HG02623 (cell line): ENCODE measurements around the gene ZNF835.
"Not testable (repeated sequence)": the region's sequence is repeated elsewhere in the genome, so short reads cannot be mapped to it uniquely, and the experiment has no call there.

ENCODE experiments used
- ATAC-seq: cut with Tn5 transposase; IDR thresholded peaks from one replicate; pipeline ENCODE4 v1.9.1; 2021; ENCODE audit warnings: moderate library complexity; ENCODE audit not compliant: unreplicated experiment

ZNF835 gene

DNA sequence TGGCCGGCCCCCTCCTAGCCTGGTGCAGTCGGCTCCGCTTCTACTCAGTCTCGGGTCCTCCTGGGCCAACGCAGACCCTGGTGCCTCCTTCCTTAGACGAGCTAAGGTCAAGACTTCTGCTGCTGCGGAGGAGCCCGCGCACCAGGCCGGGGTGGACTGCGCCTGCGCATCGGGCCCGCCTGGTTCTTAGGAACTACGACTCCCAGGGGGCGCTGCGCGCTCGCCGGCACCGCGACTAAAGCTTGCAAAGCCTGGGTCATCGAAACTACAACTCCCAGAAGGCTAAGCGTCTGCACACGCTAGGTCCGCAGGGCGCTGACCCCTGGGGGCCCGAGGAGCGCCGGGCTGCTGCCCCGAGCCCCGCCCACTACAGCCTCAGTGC is at the start of gene ZNF835:
TSS of gene ZNF835 (minus strand) at position 145 of the 382 bp plus-strand sequence. CDS start 6,559 bp downstream, outside the sequence.
- no peak for ATAC-seq

DNA sequence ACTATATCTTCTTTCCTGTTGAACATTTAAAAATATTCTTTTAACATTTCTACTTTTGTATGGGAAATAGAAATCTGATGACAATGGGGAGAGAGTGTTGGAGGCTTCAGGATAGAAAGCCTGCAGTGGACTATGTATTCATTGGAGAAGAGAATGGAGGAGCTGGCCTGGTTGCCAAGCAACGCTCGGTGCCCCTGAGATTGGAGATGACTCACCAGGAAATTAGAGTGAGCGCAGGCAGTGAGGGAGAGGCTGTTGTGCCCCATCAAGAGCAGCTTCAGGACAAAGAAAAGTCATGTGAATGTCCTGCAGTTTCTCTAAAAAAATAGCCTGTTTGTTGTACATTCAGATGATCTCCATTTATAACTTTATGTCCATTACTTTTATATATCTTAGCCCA is 48.7 kb upstream of the ZNF835 start:
- ATAC-seq: no peak

DNA sequence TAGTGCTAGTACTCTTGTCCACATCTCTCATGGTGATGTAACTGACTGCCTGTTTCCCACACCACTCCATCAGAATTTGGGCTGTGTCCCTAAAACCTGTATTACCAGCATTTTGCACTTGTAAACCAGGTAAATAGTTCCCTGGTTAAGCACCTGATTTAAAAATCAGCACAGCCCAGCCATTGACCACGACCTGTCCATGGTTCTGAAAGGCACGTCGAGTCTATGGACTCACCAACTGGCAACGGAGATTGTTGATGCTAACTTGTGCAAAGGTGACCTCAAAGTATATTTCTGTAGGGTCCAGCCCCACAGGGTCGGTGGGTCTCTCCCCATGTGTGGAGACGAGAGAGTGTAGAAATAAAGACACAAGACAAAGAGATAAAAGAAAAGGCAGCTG is 46.7 kb upstream of the ZNF835 start:
- no peak for ATAC-seq

DNA sequence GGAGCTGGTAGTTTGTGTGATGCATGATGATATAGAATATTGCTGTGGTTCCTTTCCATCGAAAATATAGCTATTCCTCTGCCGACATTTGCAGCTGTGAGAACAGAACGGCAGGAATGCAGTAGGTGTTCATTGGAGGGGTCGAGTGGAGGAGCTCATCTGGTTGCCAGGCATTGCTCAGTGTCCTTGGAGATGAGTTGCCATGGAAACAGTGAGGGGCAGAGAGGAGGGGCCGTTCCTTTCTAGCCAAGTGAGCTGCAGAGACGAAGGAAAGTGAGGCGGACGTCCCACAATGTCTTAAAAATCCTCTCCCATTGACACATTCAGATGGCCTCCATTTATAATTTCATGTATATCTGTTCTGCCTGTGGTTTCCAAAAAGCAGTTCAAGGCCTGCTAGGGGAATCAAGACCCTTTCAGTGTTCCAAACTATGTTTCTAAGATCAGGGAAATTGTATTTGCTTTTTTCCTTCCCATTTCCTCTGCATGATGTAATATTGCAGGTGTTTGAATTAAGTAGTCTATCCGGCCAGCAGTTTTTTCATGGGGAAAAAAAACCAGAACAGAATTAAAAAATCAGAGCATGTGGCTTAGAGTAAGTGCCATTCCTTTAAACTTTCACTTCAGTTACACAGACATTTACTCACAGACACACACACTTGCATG is 41.2 kb upstream of the ZNF835 start:
- no peak for ATAC-seq

DNA sequence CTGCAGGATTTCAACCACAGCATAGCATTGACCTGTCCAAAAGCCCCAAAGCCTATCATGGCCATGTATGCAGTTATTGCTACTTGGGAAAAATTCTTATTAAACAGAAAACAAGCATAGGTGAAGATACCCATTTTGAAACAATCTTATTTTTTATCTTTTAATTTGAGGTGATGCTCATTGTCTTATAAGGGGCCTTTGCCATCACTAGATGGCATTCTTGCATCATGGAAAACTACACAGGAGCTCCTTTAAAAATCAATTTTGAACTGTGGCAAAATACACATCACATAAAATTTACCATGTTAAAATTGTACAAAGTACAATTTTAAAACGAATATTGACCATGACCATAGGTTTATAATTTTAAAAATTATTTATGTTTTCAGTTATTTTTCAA is 38.9 kb upstream of the ZNF835 start:
- no peak for ATAC-seq

DNA sequence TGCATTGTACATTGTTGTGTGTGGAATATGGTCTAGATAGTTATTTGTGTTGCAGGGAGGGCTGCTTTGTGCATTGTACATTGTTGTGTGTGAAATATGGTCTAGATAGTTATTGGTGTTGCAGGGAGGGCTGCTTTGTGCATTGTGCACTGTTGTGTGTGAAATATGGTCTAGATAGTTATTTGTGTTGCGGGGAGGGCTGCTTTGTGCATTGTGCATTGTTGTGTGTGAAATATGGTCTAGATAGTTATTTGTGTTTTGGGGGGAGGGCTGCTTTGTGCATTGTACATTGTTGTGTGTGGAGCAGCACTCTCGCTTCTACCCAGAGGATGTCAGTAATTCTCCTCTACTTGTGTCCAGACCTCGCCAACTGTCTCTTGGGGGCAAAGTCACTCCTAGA is 36.3 kb upstream of the ZNF835 start:
- ATAC-seq: no peak

DNA sequence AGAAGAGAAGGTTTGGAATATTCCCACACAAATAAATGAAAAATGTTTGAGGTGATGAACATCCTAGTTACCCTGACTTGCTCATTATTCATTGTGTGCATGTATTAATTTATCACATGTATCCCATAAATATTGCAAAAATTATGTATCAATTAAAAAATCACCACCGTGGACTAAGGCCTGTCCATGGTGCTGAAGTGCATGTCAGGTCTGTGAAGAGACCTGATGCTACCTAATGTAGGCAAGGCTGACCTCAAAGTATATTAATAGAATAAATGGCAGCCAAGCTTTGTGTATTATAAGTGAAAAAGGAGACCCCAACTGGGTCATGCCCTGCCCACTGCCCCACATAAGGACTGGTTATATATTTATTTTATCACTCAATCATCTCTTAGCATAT is 34.4 kb upstream of the ZNF835 start:
- no peak for ATAC-seq

DNA sequence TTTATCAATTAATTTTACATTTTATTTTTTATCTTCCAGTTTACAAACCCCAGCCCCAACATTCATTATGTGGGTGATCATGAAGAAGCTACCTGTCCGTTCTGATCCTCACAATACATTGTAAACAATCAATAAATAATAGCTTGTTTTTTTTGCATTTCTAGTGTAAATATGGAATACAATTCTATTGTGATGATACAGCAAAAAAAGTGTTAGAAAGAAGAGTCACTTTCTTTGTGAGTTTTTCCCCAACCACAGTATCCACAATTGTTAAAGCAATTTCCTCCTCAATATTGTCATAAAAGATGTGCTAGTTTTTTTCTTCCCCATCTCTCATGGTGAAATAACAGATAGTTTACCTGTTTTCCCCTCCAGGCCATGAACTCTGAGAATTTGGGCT is 30.3 kb upstream of the ZNF835 start:
- ATAC-seq: no peak

DNA sequence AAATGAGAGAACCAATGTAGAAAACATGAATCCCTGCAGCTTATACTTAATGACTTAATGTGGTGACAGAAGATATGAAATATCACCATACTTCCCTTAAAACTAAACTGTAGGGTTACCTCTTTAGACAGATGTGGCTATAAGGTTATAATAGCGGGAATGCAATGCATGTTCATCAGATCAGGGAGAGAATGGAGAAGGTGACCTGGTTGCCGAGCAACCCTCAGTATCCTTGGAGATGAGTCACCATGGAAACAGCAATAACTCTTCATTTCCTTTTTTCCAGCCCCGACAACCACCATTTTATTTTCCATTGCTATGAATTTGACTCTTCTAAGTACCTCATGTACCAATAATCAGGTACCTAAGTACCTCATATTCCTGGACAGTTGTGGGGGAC is 28.0 kb upstream of the ZNF835 start:
- ATAC-seq: no peak

DNA sequence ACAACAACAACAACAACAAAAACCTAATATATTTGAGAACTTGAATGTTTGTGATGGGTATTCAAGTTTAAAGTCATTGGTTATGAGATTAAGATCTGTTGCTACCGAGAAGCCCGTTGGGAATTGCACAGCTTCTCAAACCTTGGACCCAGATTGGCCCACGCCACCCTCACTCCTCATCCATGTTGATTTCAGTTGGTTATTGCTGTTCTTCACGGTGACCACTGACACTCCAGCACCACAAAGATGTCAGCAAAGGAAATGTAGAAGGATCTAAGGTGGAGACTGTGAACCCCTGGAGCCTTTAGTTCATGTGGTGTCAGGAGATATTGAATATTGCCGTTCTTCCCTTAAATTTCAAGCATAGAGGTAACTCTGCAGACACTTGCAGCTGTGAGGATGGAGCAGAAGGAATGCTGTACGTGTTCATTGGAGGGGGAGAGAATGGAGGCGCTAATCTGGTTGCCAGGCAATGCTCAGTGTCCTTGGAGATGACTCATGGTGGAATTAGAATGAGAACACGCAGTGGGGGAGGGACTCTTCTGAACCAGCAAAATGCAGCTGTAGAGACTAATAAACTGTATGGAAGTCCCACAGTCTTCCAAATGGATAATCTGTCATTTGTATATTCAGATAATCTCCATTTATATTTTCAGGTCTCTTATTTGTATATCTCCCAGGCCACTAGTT is 20.8 kb upstream of the ZNF835 start:
- ATAC-seq: no peak

DNA sequence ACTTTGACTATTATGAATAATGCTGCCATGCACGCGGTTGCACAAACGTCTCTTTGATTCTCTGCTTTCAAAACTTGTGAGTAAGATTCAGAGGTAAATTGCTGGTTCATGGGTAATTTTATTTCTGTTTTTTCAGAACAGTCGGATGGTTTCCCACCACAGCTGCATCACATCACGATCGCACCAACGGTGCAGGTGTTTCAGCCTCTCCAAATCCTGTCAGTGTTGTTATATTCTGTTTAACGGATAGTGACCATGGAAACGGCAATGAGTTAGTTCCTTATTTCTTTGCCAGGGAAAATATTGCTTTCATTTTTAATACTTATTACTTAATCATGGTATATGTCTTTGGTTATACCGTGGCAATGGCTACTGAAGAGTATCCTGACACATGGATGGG is 19.1 kb upstream of the ZNF835 start:
- no peak for ATAC-seq

DNA sequence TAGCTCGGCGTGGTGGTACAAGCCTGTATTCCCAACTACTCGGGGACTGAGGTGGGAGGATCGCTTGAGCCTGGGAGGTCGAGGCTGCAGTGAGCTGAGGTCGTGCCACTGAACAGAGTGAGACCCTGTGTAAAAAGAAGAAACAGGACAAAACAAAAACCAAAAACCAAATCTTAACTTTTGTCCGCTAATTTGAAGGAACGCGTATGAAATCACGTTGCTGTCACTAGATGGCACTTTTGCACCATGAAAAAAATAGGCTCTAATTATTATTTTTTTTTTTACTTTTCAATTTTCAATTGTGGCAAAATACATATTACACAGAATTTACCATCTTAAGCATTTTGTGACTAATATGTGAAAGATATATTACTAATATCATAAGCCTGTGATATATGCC is 17.6 kb upstream of the ZNF835 start:
- no peak for ATAC-seq

DNA sequence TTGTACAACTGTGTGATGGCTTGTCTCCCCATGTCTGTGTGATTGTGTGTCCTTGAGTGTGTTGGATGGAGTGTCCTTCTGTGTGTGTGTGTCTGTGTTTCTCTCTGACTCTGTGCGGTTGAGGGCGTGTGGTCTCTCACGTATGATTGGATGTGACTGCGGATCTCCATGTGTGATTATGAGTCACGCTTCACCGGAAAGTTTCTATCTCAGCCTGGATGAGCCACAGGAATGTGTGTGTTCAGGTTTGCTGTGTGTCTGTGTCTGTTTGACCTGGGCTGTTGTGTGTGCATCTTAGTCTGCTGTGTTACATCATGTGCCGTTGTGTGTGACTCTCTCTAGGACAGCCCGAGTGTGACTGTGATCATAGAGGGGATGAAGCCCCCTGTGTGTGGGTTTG is 15.5 kb upstream of the ZNF835 start:
- ATAC-seq: no peak

DNA sequence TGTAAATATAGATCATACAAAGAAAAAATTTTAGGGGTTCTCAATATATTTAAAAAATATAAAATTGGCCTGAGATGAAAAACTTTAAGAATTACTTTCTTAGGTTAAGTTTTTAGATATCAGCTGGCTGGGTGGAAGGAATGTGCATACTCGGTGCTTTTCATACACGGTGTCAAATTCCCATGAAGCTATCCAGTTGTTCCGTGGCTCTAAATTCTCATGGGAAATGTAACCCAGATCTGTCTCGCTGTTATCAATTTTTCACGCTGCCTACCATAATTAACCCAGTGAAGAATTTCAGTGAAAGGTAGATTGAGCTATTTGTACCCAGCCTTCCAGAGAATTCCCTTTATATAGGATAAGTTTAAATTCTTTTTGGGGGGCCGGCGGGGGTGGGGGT is 11.6 kb upstream of the ZNF835 start:
- ATAC-seq: no peak

DNA sequence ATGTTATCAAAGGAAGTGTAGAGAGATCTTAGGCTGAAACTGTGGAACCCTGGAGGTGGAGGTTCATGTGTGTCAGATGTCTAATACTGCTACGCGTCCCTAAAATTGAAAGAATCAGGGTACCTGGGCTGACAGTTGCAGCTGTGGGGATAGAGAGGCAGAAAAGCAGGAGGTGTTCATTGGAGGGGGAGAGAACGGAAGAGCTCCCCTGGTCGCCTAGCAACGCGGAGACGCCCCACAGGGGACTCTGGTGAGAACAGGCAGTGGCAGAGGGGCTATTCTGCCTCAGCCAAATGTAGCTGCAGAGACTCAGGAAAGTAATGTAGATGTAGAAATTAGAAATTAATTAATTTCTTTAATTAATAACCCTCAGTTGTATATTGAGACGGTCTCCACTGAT is 10.1 kb upstream of the ZNF835 start:
- ATAC-seq: no peak

DNA sequence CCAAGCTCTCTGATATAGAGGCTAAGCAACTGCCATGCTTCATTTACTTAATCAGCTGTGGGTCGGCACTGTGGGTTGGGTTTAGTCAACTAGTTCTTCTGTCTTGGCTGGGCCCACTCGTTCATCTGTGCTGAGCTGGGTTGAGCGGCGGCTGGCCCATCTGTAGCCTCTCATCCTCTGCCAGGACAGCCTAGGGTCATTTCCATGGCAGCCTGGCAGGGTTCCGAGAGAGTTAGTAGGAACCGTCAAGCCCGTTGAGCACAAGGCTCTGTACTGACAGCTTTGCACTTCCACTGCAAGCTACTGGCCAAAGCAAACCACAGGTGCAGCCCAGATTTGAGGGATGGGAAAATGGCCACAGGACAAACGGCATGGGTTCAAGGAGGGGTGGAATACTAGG is 6.6 kb upstream of the ZNF835 start:
- no peak for ATAC-seq

DNA sequence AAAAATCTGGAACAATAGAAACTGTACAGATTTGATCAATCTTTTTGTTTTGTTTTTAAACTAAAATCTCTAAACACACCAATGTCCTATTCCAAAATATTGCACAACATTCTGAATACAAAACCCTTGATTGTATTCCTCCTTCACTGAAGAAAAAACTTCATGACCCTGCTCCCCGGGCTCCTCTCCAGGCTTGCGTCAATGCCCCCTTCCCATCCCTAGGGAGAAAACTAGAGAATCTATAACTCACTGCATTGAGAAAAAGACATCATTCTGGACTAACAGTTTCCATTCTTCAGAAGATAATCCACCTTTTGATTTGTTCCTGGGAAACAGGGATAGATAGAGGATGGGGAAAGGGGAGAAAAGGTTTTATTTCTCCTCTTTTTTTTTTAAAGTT is 1.1 kb upstream of the ZNF835 start:
- ATAC-seq: not testable (repeated sequence)

DNA sequence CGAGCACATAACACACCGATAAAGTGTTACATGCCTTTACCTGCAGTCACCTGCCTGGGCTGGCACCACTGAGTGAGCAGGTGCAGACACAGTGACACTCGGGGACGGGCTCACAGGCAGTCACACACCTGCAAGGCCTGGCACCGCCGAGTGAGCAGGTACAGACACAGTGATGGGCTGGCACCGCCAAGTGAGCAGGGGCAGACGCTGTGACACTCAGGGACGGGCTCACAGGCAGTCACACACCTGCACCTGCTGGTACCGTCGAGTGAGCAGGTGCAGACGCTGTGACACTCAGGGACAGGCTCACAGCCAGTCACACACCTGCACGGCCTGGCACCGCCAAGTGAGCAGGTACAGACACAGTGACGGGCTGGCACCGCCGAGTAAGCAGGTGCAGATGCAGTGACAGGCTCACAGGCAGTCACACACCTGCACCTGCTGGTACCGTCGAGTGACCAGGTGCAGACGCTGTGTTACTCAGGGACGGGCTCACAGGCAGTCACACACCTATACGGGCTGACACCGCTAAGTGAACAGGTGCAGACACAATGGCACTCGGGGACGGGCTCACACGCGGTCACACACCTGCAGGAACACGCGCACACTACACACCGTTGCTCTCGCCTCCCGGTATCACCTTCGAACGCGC is 470 bp downstream of the ZNF835 start:
- no peak for ATAC-seq

DNA sequence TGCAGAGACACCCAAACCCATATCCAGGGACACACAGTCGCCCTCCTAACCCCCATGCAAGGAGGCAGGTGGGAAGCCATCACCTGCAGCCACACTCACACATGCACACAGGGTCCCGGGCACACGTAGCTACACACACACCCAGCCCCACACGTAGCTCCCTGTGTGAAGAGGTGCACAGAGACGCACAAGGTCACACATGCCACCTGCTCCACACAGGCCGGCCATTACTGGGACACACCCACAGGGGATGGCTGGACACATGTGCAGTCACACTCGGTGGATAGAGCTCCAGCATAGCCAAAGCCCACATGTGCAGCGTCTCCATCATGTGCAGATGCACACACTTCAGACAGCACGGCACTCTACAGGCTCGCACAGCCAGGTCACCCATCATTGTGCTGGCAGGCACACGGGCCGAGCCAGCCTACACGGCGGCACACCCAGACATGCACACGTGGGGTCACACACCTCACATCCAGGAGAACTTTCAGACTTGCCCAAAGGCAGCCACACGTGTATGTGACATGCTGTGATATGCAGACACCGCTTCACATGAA is 1.1 kb downstream of the ZNF835 start:
- no peak for ATAC-seq

DNA sequence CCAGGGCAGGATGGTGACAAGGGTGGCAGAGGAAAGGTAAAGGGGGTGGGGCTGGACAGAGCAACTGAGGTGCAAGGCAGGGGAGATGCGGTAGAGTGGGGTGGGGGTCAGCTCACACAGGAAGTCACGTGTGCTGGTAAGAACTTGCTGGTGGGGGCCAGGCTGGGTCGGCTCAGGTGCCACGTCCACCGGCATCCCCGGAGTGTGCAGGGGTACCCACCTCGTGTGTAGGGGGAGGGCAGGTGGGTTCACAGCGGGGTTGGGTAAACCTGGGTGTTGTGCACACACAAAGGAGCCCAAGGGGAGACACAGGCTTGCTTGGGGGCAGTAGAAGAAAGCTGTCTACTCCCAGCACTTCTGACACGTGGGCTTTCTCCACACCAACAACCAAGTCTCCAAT is 2.9 kb downstream of the ZNF835 start:
- no peak for ATAC-seq

DNA sequence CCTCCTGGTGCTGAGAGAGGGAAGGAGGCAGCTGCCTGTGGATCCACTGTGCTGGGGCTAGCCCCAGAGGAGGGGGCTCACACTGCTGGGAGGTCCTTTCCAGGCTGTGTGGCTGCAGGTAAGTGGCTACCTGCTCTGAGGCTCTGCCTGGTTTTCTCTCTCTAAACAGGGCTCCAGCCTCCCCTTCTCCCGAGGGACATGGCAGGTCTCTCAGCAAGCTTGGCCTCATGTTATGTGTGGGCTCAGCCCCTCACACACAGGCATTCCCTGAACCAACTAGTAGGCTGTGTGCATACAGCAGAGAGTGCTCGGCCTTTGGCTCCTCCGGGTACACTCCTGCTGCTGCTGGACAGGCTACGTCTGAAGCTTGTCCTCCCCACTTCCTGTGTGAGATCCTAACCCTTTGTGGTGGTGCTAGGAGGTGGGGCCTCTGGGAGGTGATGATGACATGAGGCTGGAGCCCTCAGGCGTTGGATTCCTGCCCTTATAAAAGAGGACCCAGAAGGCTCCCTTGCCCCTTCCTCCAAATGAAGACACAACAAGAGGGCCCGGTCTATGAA is 4.2 kb downstream of the ZNF835 start:
- ATAC-seq: no peak

DNA sequence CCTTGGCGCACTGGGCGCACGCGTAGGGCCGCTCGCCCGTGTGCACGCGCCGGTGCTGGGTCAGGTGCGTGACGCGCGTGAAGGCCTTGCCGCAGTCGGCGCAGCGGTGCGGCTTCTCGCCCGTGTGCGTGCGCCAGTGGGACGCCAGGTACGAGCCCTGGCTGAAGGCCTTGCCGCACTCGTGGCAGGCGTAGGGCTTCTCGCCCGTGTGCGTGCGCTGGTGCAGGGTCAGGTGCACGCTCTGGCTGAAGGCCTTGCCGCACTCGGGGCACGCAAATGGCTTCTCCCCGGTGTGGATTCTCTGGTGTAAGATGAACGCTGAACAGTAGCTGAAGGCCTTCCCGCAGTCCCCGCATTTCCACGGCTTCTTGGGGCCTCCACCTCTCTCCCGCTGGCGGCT is 7.0 kb downstream of the ZNF835 start:
- ATAC-seq: no peak
